GM23248 (cell line): ENCODE measurements around the gene TYMP. TPM values are rescaled to one million over a fixed set of nuclear protein-coding genes. Genes with fewer than 3 reads are reported as not detected.

Experiments used
- DNase-seq: peaks from one replicate; pipeline ENCODE4 v3.0.0-alpha.2; 2015
- H2AFZ ChIP-seq: fragments of 200-600 bp; sonication (generic); 2 replicates; pipeline ENCODE4 v1.6.1; 2016; ENCODE audit warnings: antibody characterized with exemption
- H3F3A ChIP-seq: fragments of 200-600 bp; sonication (generic); 2 replicates; pipeline ENCODE4 v1.6.1; 2016; ENCODE audit warnings: mild to moderate bottlenecking, antibody characterized with exemption, mixed run types; ENCODE audit not compliant: insufficient read depth
- H3K27ac ChIP-seq: fragments of 200-600 bp; sonication (generic); 2 replicates; pipeline ENCODE4 v1.5.1; 2016; ENCODE audit warnings: mild to moderate bottlenecking
- H3K27me3 ChIP-seq: fragments of 200-600 bp; sonication (generic); replicated peaks from 2 replicates; pipeline ENCODE4 v1.6.1; 2016; ENCODE audit warnings: mild to moderate bottlenecking; ENCODE audit not compliant: insufficient read depth
- H3K36me3 ChIP-seq: fragments of 200-600 bp; sonication (generic); 2 replicates; pipeline ENCODE4 v1.6.1; 2016; ENCODE audit warnings: low read depth, mild to moderate bottlenecking
- H3K4me1 ChIP-seq: fragments of 200-600 bp; sonication (generic); 2 replicates; pipeline ENCODE4 v1.6.1; 2016; ENCODE audit warnings: mild to moderate bottlenecking; ENCODE audit not compliant: insufficient read depth
- H3K4me2 ChIP-seq: fragments of 200-600 bp; sonication (generic); one replicate; pipeline ENCODE4 v1.6.1; 2016; ENCODE audit warnings: mild to moderate bottlenecking; ENCODE audit not compliant: unreplicated experiment
- H3K4me3 ChIP-seq: fragments of 200-600 bp; sonication (generic); 2 replicates; pipeline ENCODE4 v1.5.1; 2016; ENCODE audit warnings: mild to moderate bottlenecking
- H3K79me2 ChIP-seq: fragments of 200-600 bp; sonication (generic); 2 replicates; pipeline ENCODE4 v1.6.1; 2016; ENCODE audit warnings: mild to moderate bottlenecking; ENCODE audit not compliant: insufficient read depth
- H3K9ac ChIP-seq: fragments of 200-600 bp; sonication (generic); 2 replicates; pipeline ENCODE4 v1.6.1; 2016; ENCODE audit warnings: mild to moderate bottlenecking
- H3K9me2 ChIP-seq: fragments of 200-600 bp; sonication (generic); 2 replicates; pipeline ENCODE4 v1.6.1; 2016; ENCODE audit warnings: mixed run types, mild to moderate bottlenecking, moderate library complexity; ENCODE audit not compliant: insufficient read depth
- H3K9me3 ChIP-seq: fragments of 200-600 bp; sonication (generic); one replicate; pipeline ENCODE4 v1.6.1; 2017; ENCODE audit warnings: low read depth
- H4K20me1 ChIP-seq: fragments of 200-600 bp; sonication (generic); 2 replicates; pipeline ENCODE4 v1.6.0; 2016; ENCODE audit not compliant: insufficient read depth
- EZH2 ChIP-seq: fragments of 200-600 bp; sonication (generic); IDR thresholded peaks from 2 replicates; pipeline ENCODE4 v1.6.1; 2018; ENCODE audit warnings: antibody characterized with exemption, mild to moderate bottlenecking; ENCODE audit not compliant: insufficient read depth, poor library complexity, severe bottlenecking
- EZH2phosphoT487 ChIP-seq: fragments of 200-600 bp; sonication (generic); IDR thresholded peaks from 2 replicates; pipeline ENCODE4 v1.6.1; 2018; ENCODE audit warnings: antibody characterized with exemption, moderate library complexity, mild to moderate bottlenecking, low read depth; ENCODE audit not compliant: insufficient read depth
- WGBS, 2 experiments: methylation state at CpG; one replicate each; pipeline ENCODE4 v1.1.6; 2015 to 2017; ENCODE audit warnings: low lambda C conversion rate in 2 of 2, low coverage in 1 of 2; ENCODE audit errors: missing lambda C conversion rate in 2 of 2; 5-methylcytosine and 5-hydroxymethylcytosine counted together
- in situ Hi-C: fragments of 300-500 bp; cut with MboI; formaldehyde crosslinking; loops from 2 replicates; pipeline ENCODE4 v1.15.0; 2020
- polyA plus RNA-seq: library from polyadenylated mRNA; unstranded; fragments of >200 nt; fragmentation: Nextera tagmentation; extraction: Ambion mirVana; gene quantifications from 2 replicates; pipeline ENCODE4 v1.2.1, GENCODE V29; 2016
- total RNA-seq: library from RNA; depleted of rRNA; stranded (reverse); fragments of >200 nt; shearing (Covaris generic); gene quantifications from 2 replicates; pipeline ENCODE4 v1.2.3, GENCODE V29; 2014

Gene TYMP
- total and polyA plus RNA-seq, 2 experiments from 2014 or later: 24.3 to 33.2 TPM

- in situ Hi-C loops: no loop called here
- Histone ChIP-seq H3K9ac (no peak overlapping the region), H2AFZ (peak overlapping the region; percentile 70; the same call in 1 of the 2 replicates), H3K27me3 (peaks cover 8% of the 10 kb centered on the region), H4K20me1 (no peaks in the 10 kb centered on the region), H3K4me3 (no peak overlapping the region; the same call in 1 of the 2 replicates), H3K9me2 (no peaks in the 10 kb centered on the region), H3K4me2 (peak overlapping the region; percentile 31), H3K4me1 (no peaks in the 10 kb centered on the region), H3K79me2 (no peaks in the 10 kb centered on the region), H3F3A (no peaks in the 10 kb centered on the region), H3K9me3 (no peaks in the 10 kb centered on the region), H3K36me3 (no peaks in the 10 kb centered on the region), H3K27ac (no peak overlapping the region)
- DNase-seq: no peak
- WGBS, 2 experiments: 60 to 67% methylated on average over 51 to 56 of the region's 68 CpGs
- TF ChIP-seq EZH2phosphoT487: no peak
- TF ChIP-seq EZH2: no peak
Measured at GRCh38 chr22:50548921-50549790, 19.3 kb upstream of the TYMP start.

- no peaks in the 10 kb centered on the region for H4K20me1 ChIP-seq
- no peaks in the 10 kb centered on the region for H3K79me2 ChIP-seq
- H2AFZ ChIP-seq: peak overlapping the region; percentile 70
- TF ChIP-seq EZH2phosphoT487 (no peak), EZH2 (peak; percentile 41)
- in situ Hi-C loops: no loop called here
- peak; percentile 45 for DNase-seq
- peak overlapping the region; percentile 20; the same call in 1 of the 2 replicates for H3K4me3 ChIP-seq
- WGBS, 2 experiments: 10 to 13% methylated on average over 46 to 52 of the region's 56 CpGs
- H3K36me3 ChIP-seq: no peaks in the 10 kb centered on the region
- no peaks in the 10 kb centered on the region for H3F3A ChIP-seq
- no peaks in the 10 kb centered on the region for H3K9me3 ChIP-seq
- no peaks in the 10 kb centered on the region for H3K4me1 ChIP-seq
- H3K9me2 ChIP-seq: no peaks in the 10 kb centered on the region
- peak overlapping the region; percentile 31 for H3K4me2 ChIP-seq
- H3K9ac ChIP-seq: no peak overlapping the region; the same call in 1 of the 2 replicates
- H3K27ac ChIP-seq: no peak overlapping the region
- H3K27me3 ChIP-seq: peaks cover 8% of the 10 kb centered on the region
Measured at GRCh38 chr22:50548040-50548920, 18.5 kb upstream of the TYMP start.

GRCh38 chr22:50547263-50547985 is 17.6 kb upstream of the TYMP start:
- H3K9me3 ChIP-seq: no peaks in the 10 kb centered on the region
- 35 to 42% methylated on average over 26 to 31 of the region's 35 CpGs for WGBS, 2 experiments
- no peak overlapping the region for H3K4me2 ChIP-seq
- H3K79me2 ChIP-seq: no peaks in the 10 kb centered on the region
- no peak overlapping the region for H3K9ac ChIP-seq
- in situ Hi-C loops: no loop called here
- H3K36me3 ChIP-seq: no peaks in the 10 kb centered on the region
- no peaks in the 10 kb centered on the region for H4K20me1 ChIP-seq
- peaks cover 2% of the 10 kb centered on the region; the same call in 1 of the 2 replicates for H3K4me1 ChIP-seq
- H3K27me3 ChIP-seq: peaks cover 8% of the 10 kb centered on the region
- H3F3A ChIP-seq: peaks cover 3% of the 10 kb centered on the region; the same call in 1 of the 2 replicates
- TF ChIP-seq EZH2: no peak
- TF ChIP-seq EZH2phosphoT487: no peak
- H3K27ac ChIP-seq: no peak overlapping the region
- no peak overlapping the region for H2AFZ ChIP-seq
- no peak overlapping the region for H3K4me3 ChIP-seq
- H3K9me2 ChIP-seq: no peaks in the 10 kb centered on the region
- DNase-seq: no peak
